Suprapubic skin (tissue), 4 donors: ENCODE results near the gene RENBP. TPM values are rescaled to one million over a fixed set of nuclear protein-coding genes. Genes with fewer than 3 reads are reported as not detected.

Experiments used
- DNase-seq, 2 donors: peaks; one replicate each; pipeline ENCODE4 v3.0.0-alpha.2; 2019; ENCODE audit warnings: low spot score in 2 of 2
- H3K27ac ChIP-seq: fragments of 200-600 bp; sonication (generic); one replicate; pipeline ENCODE4 v1.5.1; 2019
- H3K27me3 ChIP-seq: fragments of 200-600 bp; sonication (generic); one replicate; pipeline ENCODE4 v1.5.1; 2019
- H3K36me3 ChIP-seq: fragments of 200-600 bp; sonication (generic); one replicate; pipeline ENCODE4 v1.5.1; 2019
- H3K4me1 ChIP-seq: fragments of 200-600 bp; sonication (generic); one replicate; pipeline ENCODE4 v1.5.1; 2019
- H3K4me3 ChIP-seq: fragments of 200-600 bp; sonication (generic); one replicate; pipeline ENCODE4 v1.5.1; 2019; ENCODE audit warnings: mild to moderate bottlenecking
- H3K9me3 ChIP-seq: fragments of 200-600 bp; sonication (generic); one replicate; pipeline ENCODE4 v1.5.1; 2019
- EP300 ChIP-seq: sonication (generic); formaldehyde crosslinking; IDR thresholded peaks from one replicate; pipeline ENCODE4 v1.6.1; 2017; ENCODE audit warnings: antibody characterized with exemption
- POLR2A ChIP-seq, 2 donors: fragments of 450-650 bp; IDR thresholded peaks; one replicate each; pipeline ENCODE4 v1.6.1; 2017; ENCODE audit warnings: antibody characterized with exemption in 2 of 2, mild to moderate bottlenecking in 2 of 2, moderate library complexity in 2 of 2
- POLR2AphosphoS5 ChIP-seq, 3 donors: sonication (generic); formaldehyde crosslinking; IDR thresholded peaks; one replicate each; pipeline ENCODE4 v1.6.1; 2017; ENCODE audit warnings: antibody characterized with exemption in 3 of 3
- WGBS: methylation state at CpG from one replicate; pipeline ENCODE4 v1.1.5; 2018; 5-methylcytosine and 5-hydroxymethylcytosine counted together
- total RNA-seq, 4 donors: library from RNA; depleted of rRNA; stranded (reverse); fragments of >200 nt; gene quantifications; one replicate each; pipeline ENCODE4 v1.1.0, GENCODE V29; 2016
- TF ChIP-seq, protein P1 (sequence below), 2 donors: fragments of 200-600 bp in 1 of 2; fragments of 450-650 bp in 1 of 2; sonication (generic) in 1 of 2; IDR thresholded peaks; one replicate each; pipeline ENCODE4 v1.5.1; 2016 to 2019; ENCODE audit warnings: antibody characterized with exemption in 2 of 2, mild to moderate bottlenecking in 1 of 2, moderate library complexity in 1 of 2

Gene RENBP
- total RNA-seq, 4 donors from 2014 or later = 1.7 to 9.9 (median 4.6) TPM

DNA sequence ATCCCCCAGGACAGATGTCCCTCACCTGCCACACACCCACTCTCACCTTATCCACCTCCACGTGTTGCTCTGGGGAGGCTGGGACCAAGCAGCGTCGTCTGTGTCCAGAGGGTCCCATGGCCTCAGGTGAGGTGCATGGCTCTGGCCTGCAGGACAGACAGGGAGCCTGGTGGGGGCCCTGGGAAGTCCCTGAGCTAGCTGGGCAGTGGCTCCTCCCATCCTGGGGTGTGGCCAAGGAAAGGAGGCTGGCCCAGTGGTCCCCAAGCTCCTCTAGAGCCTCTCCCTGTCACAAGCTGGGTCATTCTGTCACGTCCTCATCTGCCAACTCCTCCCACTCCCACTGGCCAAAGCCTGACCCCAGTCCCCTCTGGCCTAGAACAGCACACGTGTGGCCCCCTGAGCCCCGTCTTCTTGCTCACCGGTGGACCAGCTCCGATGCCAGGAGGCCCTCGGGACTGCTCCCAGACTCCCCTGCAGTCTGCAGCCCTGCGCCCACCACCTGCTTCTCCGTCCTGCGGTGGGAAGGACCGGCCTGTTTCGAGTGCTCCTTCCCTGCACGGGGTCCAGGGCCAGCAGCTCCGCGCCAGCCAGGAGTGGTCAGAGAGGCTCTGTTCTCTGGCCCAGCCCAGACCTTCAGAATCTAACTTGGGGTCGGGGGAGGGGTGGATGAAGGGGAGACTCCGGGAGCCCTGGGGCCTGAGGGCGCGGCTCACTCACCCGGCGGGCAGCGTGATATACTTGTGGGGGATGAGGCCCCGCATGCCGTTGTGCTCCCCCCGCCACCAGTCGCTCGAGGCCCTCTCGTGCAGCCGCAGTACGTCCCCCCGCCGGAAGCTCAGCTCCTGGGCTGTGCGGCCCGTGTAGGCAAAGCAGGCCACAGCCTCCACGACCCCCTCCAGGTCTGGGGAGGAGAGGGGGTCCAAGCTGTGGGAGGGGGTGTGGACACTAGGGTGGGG is 35.1 kb downstream of the RENBP start:
- no peaks in the 10 kb centered on the region for H3K9me3 ChIP-seq
- DNase-seq = no peak
- H3K4me3 ChIP-seq = no peak overlapping the region
- no peak overlapping the region for H3K27ac ChIP-seq
- no peaks in the 10 kb centered on the region for H3K36me3 ChIP-seq
- WGBS = 77% methylated on average over 15 of the region's 37 CpGs
- no peaks in the 10 kb centered on the region for H3K27me3 ChIP-seq
- TF ChIP-seq EP300 (no peak), POLR2AphosphoS5 (IDR thresholded peaks at IDR 0.05) (no peak), POLR2A (IDR thresholded peaks at IDR 0.05) (no peak)
- TF ChIP-seq, protein P1, sequence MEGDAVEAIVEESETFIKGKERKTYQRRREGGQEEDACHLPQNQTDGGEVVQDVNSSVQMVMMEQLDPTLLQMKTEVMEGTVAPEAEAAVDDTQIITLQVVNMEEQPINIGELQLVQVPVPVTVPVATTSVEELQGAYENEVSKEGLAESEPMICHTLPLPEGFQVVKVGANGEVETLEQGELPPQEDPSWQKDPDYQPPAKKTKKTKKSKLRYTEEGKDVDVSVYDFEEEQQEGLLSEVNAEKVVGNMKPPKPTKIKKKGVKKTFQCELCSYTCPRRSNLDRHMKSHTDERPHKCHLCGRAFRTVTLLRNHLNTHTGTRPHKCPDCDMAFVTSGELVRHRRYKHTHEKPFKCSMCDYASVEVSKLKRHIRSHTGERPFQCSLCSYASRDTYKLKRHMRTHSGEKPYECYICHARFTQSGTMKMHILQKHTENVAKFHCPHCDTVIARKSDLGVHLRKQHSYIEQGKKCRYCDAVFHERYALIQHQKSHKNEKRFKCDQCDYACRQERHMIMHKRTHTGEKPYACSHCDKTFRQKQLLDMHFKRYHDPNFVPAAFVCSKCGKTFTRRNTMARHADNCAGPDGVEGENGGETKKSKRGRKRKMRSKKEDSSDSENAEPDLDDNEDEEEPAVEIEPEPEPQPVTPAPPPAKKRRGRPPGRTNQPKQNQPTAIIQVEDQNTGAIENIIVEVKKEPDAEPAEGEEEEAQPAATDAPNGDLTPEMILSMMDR (IDR thresholded peaks at IDR 0.05) = no peak
- peaks cover 2% of the 10 kb centered on the region for H3K4me1 ChIP-seq

DNA sequence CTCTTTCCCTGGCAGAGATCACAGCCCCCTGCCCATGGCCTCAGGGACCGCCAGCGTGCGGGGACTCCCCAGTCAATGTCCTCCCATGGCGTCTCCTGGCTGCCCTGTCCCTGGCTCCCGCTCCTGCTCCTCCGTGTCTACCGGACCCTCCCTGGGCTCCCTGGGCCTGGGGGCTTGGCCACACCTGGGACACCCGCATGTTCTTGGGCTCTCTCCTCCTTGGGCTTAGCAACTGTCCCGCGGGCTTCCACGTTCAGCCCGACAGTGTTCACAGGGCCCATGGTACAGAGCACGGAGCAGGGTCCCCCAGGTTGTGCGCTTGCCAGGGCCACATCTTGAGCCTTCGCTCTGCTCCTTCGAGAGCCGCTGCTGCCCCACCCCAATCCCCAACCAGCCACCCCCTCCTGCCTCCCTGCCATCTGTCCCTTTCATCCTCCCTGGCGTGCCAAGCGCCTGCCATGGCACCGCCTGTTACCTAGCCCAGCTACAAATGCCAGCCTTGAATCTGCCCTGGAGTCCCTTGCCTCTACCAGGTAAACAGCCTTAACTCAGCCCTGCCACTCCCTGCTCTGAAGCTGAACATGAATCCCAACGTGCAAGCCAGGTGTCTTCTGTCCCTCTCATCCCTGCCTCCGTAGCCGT is 36.1 kb downstream of the RENBP start:
- no peak for DNase-seq
- Histone ChIP-seq H3K4me3 (no peak overlapping the region), H3K27me3 (no peaks in the 10 kb centered on the region), H3K36me3 (no peaks in the 10 kb centered on the region), H3K27ac (no peak overlapping the region), H3K4me1 (peaks cover 11% of the 10 kb centered on the region), H3K9me3 (no peaks in the 10 kb centered on the region)
- no peak for TF ChIP-seq POLR2AphosphoS5 (IDR thresholded peaks at IDR 0.05)
- no peak for TF ChIP-seq EP300
- TF ChIP-seq, protein P1 (IDR thresholded peaks at IDR 0.05) = no peak
- no peak for TF ChIP-seq POLR2A (IDR thresholded peaks at IDR 0.05)
- 80% methylated on average over 19 of the region's 23 CpGs for WGBS

DNA sequence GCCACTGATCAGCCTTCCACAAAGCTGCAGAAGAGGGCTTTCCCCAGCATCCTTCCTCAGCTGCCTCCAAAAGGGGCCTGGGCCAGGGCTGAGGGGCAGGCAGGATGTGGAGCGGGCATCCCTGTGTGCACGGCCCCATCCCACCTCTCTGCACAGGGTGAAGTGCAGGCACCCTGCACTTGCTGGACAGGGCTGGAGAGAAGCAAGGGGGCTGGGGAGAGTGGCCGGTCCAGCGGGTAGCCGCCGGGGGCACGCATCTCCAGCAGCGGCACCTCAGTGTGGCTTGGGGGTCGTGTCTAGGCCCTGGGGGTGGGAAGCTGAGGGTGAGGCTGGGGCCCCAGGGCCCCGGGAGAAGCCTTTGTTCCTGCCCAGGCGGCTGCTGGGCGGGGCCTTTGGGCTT is 37.0 kb downstream of the RENBP start:
- H3K9me3 ChIP-seq = no peaks in the 10 kb centered on the region
- TF ChIP-seq POLR2A (IDR thresholded peaks at IDR 0.05) = no peak
- no peak for TF ChIP-seq EP300
- TF ChIP-seq, protein P1 (IDR thresholded peaks at IDR 0.05) = no peak
- TF ChIP-seq POLR2AphosphoS5 (IDR thresholded peaks at IDR 0.05) = no peak
- H3K4me1 ChIP-seq = peaks cover 11% of the 10 kb centered on the region
- WGBS = 75% methylated on average over 10 of the region's 12 CpGs
- no peak overlapping the region for H3K4me3 ChIP-seq
- no peaks in the 10 kb centered on the region for H3K27me3 ChIP-seq
- no peaks in the 10 kb centered on the region for H3K36me3 ChIP-seq
- no peak for DNase-seq
- H3K27ac ChIP-seq = no peak overlapping the region

DNA sequence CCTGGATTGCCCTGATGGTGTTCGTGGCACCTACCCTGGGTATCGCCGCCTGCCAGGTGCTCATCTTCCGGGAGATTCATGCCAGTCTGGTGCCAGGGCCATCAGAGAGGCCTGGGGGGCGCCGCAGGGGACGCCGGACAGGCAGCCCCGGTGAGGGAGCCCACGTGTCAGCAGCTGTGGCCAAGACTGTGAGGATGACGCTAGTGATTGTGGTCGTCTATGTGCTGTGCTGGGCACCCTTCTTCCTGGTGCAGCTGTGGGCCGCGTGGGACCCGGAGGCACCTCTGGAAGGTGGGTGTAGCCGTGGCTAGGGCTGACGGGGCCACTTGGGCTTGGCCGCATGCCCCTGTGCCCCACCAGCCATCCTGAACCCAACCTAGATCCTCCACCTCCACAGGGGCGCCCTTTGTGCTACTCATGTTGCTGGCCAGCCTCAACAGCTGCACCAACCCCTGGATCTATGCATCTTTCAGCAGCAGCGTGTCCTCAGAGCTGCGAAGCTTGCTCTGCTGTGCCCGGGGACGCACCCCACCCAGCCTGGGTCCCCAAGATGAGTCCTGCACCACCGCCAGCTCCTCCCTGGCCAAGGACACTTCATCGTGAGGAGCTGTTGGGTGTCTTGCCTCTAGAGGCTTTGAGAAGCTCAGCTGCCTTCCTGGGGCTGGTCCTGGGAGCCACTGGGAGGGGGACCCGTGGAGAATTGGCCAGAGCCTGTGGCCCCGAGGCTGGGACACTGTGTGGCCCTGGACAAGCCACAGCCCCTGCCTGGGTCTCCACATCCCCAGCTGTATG is 38.1 kb downstream of the RENBP start:
- peaks cover 14% of the 10 kb centered on the region for H3K4me1 ChIP-seq
- H3K27me3 ChIP-seq = no peaks in the 10 kb centered on the region
- WGBS = 78% methylated on average over 9 of the region's 27 CpGs
- TF ChIP-seq, protein P1 (IDR thresholded peaks at IDR 0.05) = no peak
- no peak for TF ChIP-seq EP300
- no peak for TF ChIP-seq POLR2A (IDR thresholded peaks at IDR 0.05)
- no peak for TF ChIP-seq POLR2AphosphoS5 (IDR thresholded peaks at IDR 0.05)
- no peaks in the 10 kb centered on the region for H3K36me3 ChIP-seq
- no peak overlapping the region for H3K4me3 ChIP-seq
- DNase-seq = no peak
- no peak overlapping the region for H3K27ac ChIP-seq
- no peaks in the 10 kb centered on the region for H3K9me3 ChIP-seq
